Erythroblast (primary cell): Measurements from ENCODE around the gene CAMKK1.

Source experiments
- DNase-seq, 2 experiments: peaks; one replicate each; lab custom pipeline; 2025; lab: John Stamatoyannopoulos, UW
- GATA1 ChIP-seq: IDR thresholded peaks from 2 replicates; pipeline ENCODE4 v1.6.1; 2011; ENCODE audit warnings: low read depth, mild to moderate bottlenecking, control low read depth, low read length, moderate library complexity
- POLR2A ChIP-seq: IDR thresholded peaks from 2 replicates; pipeline ENCODE4 v1.6.1; 2011; ENCODE audit warnings: mild to moderate bottlenecking, low read length

Gene CAMKK1

GRCh38 chr17:3924512-3925350 lies 31.9 kb upstream of the CAMKK1 start:
- DNase-seq = no peak

GRCh38 chr17:3923466-3924190 lies 30.8 kb upstream of the CAMKK1 start:
- TF ChIP-seq GATA1 (no peak), POLR2A (no peak)
- DNase-seq = no peak

More at GRCh38 chr17:3924512-3925350, 31.9 kb upstream of the CAMKK1 start:
- TF ChIP-seq GATA1 = no peak
- no peak for TF ChIP-seq POLR2A

GRCh38 chr17:3922765-3923164 lies 29.9 kb upstream of the CAMKK1 start:
- no peak for DNase-seq
- TF ChIP-seq POLR2A (no peak), GATA1 (no peak)

GRCh38 chr17:3921502-3922319 lies 28.9 kb upstream of the CAMKK1 start:
- DNase-seq = no peak
- TF ChIP-seq POLR2A = no peak
- no peak for TF ChIP-seq GATA1

- TF ChIP-seq POLR2A (no peak), GATA1 (no peak)
- no peak for DNase-seq
Measured at GRCh38 chr17:3921006-3921405, 28.2 kb upstream of the CAMKK1 start.

- TF ChIP-seq GATA1 (no peak), POLR2A (no peak)
- no peak for DNase-seq
Measured at GRCh38 chr17:3919123-3919624, 26.3 kb upstream of the CAMKK1 start.

- TF ChIP-seq POLR2A (no peak), GATA1 (no peak)
- peak in 1 of 2 experiments; percentile 13 for DNase-seq
Measured at GRCh38 chr17:3918372-3919122, 25.7 kb upstream of the CAMKK1 start.

- TF ChIP-seq GATA1 (no peak), POLR2A (no peak)
- DNase-seq = peak; percentile 68 to 79
Measured at GRCh38 chr17:3917391-3917931, 24.6 kb upstream of the CAMKK1 start.

- peak in 1 of 2 experiments; percentile 39 for DNase-seq
- no peak for TF ChIP-seq POLR2A
- no peak for TF ChIP-seq GATA1
Measured at GRCh38 chr17:3916825-3917224, 24.0 kb upstream of the CAMKK1 start.

- TF ChIP-seq GATA1 (no peak), POLR2A (peak; percentile 77)
- DNase-seq = peak; percentile 67 to 72
Measured at GRCh38 chr17:3915995-3916696, 23.3 kb upstream of the CAMKK1 start, which contains the start of gene P2RX1. P2RX1 (minus strand) TSS chr17:3916465; CDS start chr17:3916225, 240 bp downstream.

- DNase-seq = peak; percentile 20 to 46
- TF ChIP-seq POLR2A = no peak
Measured at GRCh38 chr17:3915581-3915994, 22.7 kb upstream of the CAMKK1 start.

GRCh38 chr17:3914312-3914670 lies 21.4 kb upstream of the CAMKK1 start:
- TF ChIP-seq GATA1 (no peak), POLR2A (no peak)
- no peak for DNase-seq
